Breast epithelium (tissue), 3 donors: ENCODE results near the gene HAPLN1.

Source experiments
- POLR2A ChIP-seq: fragments of 450-650 bp; IDR thresholded peaks from one replicate; pipeline ENCODE4 v1.6.1; 2016; ENCODE audit warnings: antibody characterized with exemption, mild to moderate bottlenecking, moderate library complexity
- TF ChIP-seq, protein P1 (sequence below), 3 donors: fragments of 450-650 bp; IDR thresholded peaks; one replicate each; pipeline ENCODE4 v1.5.1; 2016 to 2017; ENCODE audit warnings: antibody characterized with exemption in 3 of 3, mild to moderate bottlenecking in 3 of 3, moderate library complexity in 3 of 3

DNA sequence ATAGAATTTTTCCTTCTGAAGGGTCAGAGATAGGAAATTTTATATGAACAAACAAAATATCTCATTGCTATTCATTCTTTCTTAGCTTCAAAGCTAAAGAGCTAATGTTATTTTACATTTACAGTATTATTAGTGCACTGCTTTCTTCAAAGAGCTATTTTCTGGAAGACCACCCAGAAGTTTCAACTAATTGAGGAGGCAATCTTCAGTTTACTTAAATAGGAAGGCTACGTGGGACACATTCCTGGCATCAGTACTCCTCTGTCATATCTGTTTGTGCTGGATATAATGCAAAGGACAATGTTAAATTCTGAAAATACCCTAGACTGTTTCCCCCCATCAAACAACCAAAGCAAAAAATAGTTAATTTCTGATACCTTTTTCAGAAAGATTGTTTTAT, 30.8 kb downstream of the HAPLN1 start:
- TF ChIP-seq, protein P1, sequence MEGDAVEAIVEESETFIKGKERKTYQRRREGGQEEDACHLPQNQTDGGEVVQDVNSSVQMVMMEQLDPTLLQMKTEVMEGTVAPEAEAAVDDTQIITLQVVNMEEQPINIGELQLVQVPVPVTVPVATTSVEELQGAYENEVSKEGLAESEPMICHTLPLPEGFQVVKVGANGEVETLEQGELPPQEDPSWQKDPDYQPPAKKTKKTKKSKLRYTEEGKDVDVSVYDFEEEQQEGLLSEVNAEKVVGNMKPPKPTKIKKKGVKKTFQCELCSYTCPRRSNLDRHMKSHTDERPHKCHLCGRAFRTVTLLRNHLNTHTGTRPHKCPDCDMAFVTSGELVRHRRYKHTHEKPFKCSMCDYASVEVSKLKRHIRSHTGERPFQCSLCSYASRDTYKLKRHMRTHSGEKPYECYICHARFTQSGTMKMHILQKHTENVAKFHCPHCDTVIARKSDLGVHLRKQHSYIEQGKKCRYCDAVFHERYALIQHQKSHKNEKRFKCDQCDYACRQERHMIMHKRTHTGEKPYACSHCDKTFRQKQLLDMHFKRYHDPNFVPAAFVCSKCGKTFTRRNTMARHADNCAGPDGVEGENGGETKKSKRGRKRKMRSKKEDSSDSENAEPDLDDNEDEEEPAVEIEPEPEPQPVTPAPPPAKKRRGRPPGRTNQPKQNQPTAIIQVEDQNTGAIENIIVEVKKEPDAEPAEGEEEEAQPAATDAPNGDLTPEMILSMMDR (IDR thresholded peaks at IDR 0.05): no peak
- TF ChIP-seq POLR2A: no peak
